HFF-Myc (cell line): ENCODE data around the gene TKTL1.

Source experiments
- DNase-seq: peaks from one replicate; pipeline ENCODE4 v3.0.0-alpha.2; 2011; ENCODE audit warnings: low read depth; ENCODE audit errors: extremely low read depth
- H3K4me3 ChIP-seq: replicated peaks from 2 replicates; pipeline ENCODE4 v1.5.1; 2011; ENCODE audit warnings: low read depth, mild to moderate bottlenecking, control low read depth, low read length
- TF ChIP-seq, protein P1 (sequence below): IDR thresholded peaks from 2 replicates; pipeline ENCODE4 v1.5.1; 2012; ENCODE audit warnings: mild to moderate bottlenecking, low read depth, low read length, control low read depth; ENCODE audit errors: missing control alignments

The TKTL1 gene

DNA sequence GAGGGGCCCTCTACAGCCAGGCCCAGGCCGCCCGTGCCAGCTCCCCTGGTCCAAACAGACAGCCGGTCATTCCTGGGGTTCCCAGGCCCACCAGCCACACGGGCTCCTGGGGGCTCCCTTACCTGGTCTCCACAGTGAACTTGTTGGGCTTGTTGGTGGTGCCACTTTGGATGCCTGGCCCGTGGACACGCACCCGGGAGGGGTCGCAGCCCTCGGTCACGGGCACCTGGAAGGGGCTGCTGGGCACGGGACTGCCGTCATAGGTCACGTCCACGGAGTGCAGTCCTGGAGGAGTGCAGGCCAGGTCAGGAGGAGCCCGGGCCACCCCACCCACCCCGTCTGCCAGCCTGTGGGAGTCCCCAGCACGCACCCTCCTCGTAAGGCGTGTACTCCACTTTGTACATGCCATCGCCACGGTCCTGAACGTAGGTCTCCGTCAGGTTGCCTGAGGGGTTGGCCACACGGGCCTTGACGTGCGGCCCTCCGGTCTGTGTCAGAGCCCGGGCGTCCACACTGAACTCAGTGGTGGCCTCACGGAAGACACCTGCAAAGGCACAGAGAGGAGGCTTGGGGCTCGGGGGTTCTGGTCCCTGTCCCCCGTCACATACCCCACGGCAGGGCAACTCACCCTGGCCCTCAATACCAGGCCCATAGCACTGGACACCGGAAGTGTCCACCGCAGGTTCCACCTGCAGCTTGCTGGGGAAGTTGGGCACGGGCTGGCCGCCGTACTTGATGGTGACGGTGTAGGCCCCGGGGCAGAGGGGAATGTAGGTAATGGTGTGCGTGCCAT is 64.0 kb downstream of the TKTL1 start:
- no peak overlapping the region for H3K4me3 ChIP-seq
- no peak for DNase-seq
- TF ChIP-seq, protein P1, sequence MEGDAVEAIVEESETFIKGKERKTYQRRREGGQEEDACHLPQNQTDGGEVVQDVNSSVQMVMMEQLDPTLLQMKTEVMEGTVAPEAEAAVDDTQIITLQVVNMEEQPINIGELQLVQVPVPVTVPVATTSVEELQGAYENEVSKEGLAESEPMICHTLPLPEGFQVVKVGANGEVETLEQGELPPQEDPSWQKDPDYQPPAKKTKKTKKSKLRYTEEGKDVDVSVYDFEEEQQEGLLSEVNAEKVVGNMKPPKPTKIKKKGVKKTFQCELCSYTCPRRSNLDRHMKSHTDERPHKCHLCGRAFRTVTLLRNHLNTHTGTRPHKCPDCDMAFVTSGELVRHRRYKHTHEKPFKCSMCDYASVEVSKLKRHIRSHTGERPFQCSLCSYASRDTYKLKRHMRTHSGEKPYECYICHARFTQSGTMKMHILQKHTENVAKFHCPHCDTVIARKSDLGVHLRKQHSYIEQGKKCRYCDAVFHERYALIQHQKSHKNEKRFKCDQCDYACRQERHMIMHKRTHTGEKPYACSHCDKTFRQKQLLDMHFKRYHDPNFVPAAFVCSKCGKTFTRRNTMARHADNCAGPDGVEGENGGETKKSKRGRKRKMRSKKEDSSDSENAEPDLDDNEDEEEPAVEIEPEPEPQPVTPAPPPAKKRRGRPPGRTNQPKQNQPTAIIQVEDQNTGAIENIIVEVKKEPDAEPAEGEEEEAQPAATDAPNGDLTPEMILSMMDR = no peak

DNA sequence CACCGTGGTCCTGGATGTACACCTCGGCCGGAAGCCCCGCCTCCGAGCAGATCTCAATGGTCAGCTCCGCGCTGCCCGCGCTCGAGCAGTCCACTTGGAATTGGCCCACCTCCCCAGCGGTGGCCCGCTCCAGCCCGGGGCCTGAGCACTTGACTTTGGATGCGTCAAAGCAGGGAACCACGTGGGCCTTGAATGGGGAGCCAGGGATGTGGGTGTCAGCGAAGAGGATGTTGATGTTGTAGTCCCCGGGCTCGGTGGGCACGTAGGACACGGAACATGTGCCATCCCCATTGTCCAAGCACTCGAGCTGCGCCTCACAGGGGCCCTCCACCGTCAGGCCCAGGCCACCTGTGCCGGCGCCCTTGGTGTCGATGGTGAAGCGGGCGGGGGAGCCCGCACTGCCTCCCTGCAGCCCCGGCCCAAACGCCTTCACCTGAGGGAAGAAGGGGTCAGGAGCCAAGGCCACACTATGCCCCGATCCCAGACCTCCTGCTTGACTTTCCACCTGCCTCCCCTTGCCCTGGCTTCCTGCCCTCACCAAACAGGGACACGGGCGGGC is 64.6 kb downstream of the TKTL1 start:
- H3K4me3 ChIP-seq = no peak overlapping the region
- DNase-seq = no peak
- TF ChIP-seq, protein P1 = no peak

DNA sequence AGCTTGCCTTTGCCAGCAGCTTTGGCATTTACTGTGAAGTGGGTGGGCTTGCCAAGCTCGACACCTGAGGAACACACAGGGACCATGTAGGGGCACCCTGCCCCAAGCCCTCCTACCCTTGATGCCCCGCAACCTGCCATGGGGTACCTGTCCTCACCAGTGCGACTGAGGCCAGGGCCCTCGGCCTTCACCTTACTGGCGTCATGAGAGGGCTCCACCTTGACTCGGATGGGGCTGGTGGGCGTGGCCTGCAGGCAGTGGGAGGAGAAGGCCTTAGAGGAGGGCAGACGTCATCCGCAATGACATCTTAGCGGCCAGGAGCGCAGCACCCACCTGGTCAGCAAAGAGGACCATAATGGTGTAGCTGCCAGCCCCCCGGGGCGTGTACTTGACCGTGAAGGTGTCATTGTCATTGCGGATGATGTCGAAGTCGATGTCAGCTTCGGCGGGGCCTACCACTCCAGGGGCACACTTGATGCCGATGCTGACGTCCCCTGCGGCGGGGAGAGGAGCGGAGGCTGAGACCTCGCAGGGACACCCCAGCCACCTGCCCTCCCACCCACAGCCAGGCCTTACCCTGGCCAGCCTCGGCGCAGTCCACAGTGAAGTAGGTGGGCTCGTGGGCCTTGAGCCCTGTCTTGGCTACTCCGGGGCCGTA is 66.6 kb downstream of the TKTL1 start:
- H3K4me3 ChIP-seq = no peak overlapping the region
- TF ChIP-seq, protein P1 = no peak
- DNase-seq = no peak

DNA sequence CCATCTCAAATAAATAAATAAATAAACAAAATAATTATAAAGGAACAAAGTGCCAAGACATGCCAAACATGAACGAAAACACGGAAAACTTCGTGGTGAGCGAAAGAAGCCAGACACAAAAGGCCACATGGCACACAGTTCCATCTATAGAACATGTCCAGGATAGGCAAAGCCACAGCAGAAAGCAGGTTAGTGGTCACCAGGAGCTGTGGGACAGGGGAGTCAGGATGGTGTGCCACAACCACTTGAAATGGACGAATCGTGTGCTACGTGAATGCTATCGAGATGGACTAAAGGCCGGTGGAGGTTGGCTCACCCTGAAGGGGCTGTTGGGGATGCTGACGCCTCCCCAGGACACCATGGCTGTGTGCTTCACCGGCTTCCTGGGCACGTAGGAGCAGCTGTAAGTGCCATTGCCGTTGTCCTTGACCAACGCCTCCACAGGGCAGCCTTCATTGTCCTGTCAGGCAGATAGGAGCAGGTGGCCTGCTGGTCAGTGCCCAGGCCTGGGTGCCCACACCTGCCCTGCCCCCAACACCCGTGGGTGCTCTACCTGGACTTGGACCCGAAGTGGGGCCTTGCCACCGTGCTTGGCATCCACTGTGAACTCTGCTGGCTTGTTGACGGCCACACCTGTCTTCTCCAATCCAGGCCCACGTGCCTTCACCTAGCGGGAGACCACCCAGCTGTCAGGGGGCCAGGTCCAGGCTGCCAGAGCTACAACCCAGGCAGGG is 68.3 kb downstream of the TKTL1 start:
- H3K4me3 ChIP-seq = no peak overlapping the region
- TF ChIP-seq, protein P1 = no peak
- no peak for DNase-seq

DNA sequence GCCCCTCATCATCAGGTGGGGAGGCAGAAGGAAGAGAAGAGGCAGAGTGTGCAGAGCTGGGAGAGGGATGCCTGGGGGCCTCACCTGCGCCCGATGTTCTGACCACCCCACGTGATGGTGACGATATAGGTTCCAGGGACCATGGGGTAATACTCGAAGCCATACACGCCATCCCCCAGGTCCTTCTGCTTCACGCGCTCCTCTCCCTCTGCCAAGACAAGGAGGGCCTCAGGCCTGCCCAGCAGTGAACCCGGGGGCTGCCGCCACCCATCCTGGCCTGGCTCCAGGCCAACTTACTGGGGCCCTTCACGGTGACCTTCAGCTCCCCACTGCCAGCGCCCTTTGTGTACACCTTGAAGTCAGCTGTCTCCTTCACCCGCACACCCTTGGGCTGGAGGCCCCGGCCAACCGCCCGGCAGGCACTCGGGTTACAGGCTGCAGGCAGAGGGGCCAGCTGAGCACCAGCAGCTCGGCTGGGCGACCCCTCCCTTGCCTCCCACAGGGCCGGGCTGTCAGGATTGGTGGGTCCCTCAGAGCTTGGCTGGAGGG is 69.5 kb downstream of the TKTL1 start:
- no peak for DNase-seq
- no peak overlapping the region for H3K4me3 ChIP-seq
- TF ChIP-seq, protein P1 = no peak

DNA sequence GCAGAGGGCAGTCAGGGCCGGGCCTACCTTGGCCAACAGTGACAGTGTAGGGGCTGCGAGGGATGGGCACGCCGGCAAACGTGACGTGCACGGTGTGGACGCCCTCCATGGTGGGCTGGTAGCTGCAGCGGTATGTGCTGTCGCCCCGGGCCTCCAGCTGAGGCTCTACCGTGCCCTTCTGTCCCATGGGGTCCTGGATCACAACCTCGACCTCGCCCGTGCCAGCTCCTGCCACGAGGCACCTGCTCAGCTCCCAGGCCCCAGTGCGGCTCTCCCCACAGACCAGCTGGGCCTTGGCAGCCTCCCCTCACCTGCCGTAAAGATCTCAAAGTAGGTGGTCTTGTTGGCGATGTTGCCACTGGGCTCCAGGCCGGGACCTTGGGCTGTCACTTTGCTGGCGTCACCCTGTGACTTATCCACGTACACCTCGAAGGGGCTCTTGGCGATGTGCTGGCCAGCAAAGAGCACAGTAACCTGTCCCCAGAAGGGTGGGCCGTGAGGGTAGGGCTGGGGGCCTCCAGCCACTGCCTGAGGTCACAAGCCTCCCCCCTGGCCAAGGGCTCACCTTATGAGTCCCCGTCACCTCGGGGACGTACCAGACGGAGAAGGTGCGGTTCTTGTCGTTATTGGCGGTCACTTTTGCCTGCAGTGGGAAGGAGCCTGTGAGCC is 70.5 kb downstream of the TKTL1 start:
- no peak overlapping the region for H3K4me3 ChIP-seq
- TF ChIP-seq, protein P1 = no peak
- DNase-seq = no peak
